CD4-positive, alpha-beta T cell treated with Interleukin-10 for 1 hour (primary cell): ENCODE results near the gene DTNA.
A peak's percentile ranks its signal among the peaks of the same experiment; 100 is the strongest.
"Not testable (repeated sequence)": the region's sequence is repeated elsewhere in the genome, so short reads cannot be mapped to it uniquely, and the experiment has no call there.

ENCODE experiments used
- DNase-seq: peaks from one replicate; pipeline ENCODE4 v3.0.0-alpha.2; 2020

DTNA gene

GRCh38 chr18:34709750-34710441, at the start of gene DTNA:
Gene DTNA (plus strand): TSS chr18:34710298. CDS start chr18:34755977, 45,679 bp downstream.
- no peak for DNase-seq

- DNase-seq = no peak
These were observed 49.5 kb upstream of the DTNA start for GRCh38 chr18:34660572-34660971.

- DNase-seq = peak; percentile 14
These were observed 48.5 kb upstream of the DTNA start for GRCh38 chr18:34661464-34662087.

- DNase-seq = no peak
These were observed 33.1 kb upstream of the DTNA start for GRCh38 chr18:34676816-34677574.

- not testable (repeated sequence) for DNase-seq
These were observed 20.3 kb upstream of the DTNA start for GRCh38 chr18:34689750-34690149.

- DNase-seq = no peak
These were observed 18.5 kb upstream of the DTNA start for GRCh38 chr18:34691614-34692013.

- no peak for DNase-seq
These were observed 15.4 kb upstream of the DTNA start for GRCh38 chr18:34694591-34695165.

GRCh38 chr18:34695310-34695709, 14.8 kb upstream of the DTNA start:
- no peak for DNase-seq

GRCh38 chr18:34696671-34697070, 13.4 kb upstream of the DTNA start:
- DNase-seq = no peak

- DNase-seq = no peak
These were observed 12.9 kb upstream of the DTNA start for GRCh38 chr18:34697233-34697632.

GRCh38 chr18:34697891-34698290, 12.2 kb upstream of the DTNA start:
- no peak for DNase-seq

- no peak for DNase-seq
These were observed 8.2 kb upstream of the DTNA start for GRCh38 chr18:34701911-34702310.

- no peak for DNase-seq
These were observed 7.3 kb upstream of the DTNA start for GRCh38 chr18:34702814-34703213.

- no peak for DNase-seq
These were observed 6.0 kb upstream of the DTNA start for GRCh38 chr18:34704074-34704473.

- no peak for DNase-seq
These were observed 5.3 kb upstream of the DTNA start for GRCh38 chr18:34704823-34705222.

- no peak for DNase-seq
These were observed 2.4 kb upstream of the DTNA start for GRCh38 chr18:34707670-34708069.

- DNase-seq = no peak
These were observed 994 bp upstream of the DTNA start for GRCh38 chr18:34709104-34709503.

GRCh38 chr18:34710458-34710914, 388 bp downstream of the DTNA start:
- DNase-seq = no peak

GRCh38 chr18:34710934-34711333, 836 bp downstream of the DTNA start:
- DNase-seq = no peak

- not testable (repeated sequence) for DNase-seq
These were observed 6.0 kb downstream of the DTNA start for GRCh38 chr18:34716111-34716510.

GRCh38 chr18:34718610-34719009, 8.5 kb downstream of the DTNA start:
- DNase-seq = no peak

GRCh38 chr18:34720220-34720619, 10.1 kb downstream of the DTNA start:
- no peak for DNase-seq

GRCh38 chr18:34723143-34723542, 13.0 kb downstream of the DTNA start:
- no peak for DNase-seq

GRCh38 chr18:34725737-34726136, 15.6 kb downstream of the DTNA start:
- not testable (repeated sequence) for DNase-seq
